ENCODE results near the gene MTMR12.

DNA sequence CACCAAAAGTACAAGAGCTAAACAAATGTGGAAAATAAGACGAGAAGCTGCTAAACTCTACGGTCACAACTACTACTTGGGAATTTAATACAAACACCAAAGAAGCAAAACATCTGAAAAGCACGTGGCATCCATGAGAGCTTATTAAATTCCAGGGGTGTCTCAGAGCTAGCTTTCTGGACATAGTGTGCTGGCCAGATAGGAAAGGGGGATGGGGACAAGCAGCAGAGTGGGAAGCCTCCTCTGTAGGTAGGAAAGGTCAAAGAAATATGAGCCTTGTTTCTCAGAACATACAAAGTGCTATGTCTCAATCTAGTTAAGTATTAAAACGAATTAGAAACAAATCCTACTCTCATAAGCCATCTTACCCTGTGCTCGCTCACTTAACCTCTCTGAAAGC lies 87.3 kb downstream of the MTMR12 start:
- TF ChIP-seq, protein P1, sequence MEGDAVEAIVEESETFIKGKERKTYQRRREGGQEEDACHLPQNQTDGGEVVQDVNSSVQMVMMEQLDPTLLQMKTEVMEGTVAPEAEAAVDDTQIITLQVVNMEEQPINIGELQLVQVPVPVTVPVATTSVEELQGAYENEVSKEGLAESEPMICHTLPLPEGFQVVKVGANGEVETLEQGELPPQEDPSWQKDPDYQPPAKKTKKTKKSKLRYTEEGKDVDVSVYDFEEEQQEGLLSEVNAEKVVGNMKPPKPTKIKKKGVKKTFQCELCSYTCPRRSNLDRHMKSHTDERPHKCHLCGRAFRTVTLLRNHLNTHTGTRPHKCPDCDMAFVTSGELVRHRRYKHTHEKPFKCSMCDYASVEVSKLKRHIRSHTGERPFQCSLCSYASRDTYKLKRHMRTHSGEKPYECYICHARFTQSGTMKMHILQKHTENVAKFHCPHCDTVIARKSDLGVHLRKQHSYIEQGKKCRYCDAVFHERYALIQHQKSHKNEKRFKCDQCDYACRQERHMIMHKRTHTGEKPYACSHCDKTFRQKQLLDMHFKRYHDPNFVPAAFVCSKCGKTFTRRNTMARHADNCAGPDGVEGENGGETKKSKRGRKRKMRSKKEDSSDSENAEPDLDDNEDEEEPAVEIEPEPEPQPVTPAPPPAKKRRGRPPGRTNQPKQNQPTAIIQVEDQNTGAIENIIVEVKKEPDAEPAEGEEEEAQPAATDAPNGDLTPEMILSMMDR (IDR thresholded peaks at IDR 0.05): no peak
- no peak for TF ChIP-seq POLR2A (IDR thresholded peaks at IDR 0.05)
